SH-SY5Y (cell line): ENCODE results near the gene LPO.

ENCODE experiments used
- GATA2 ChIP-seq: IDR thresholded peaks from 2 replicates; pipeline ENCODE4 v1.6.1; 2011; ENCODE audit warnings: mild to moderate bottlenecking, low read depth, low read length
- GATA3 ChIP-seq: IDR thresholded peaks from 2 replicates; pipeline ENCODE4 v1.6.1; 2011; ENCODE audit warnings: low read depth, mild to moderate bottlenecking, low read length, moderate library complexity

- no peak for TF ChIP-seq GATA2
- TF ChIP-seq GATA3: no peak
These were observed 16.4 kb downstream of the LPO start for GRCh38 chr17:58254803-58255202.
